SU-DHL-6 (cell line): Measurements from ENCODE around the gene NPTXR.

ENCODE experiments used
- H2AFZ ChIP-seq: fragments of 200-600 bp; sonication (generic); 2 replicates; pipeline ENCODE4 v1.6.1; 2014; ENCODE audit warnings: low read depth, mild to moderate bottlenecking, moderate library complexity, mixed read lengths, antibody characterized with exemption, low read length; ENCODE audit not compliant: severe bottlenecking
- H3F3A ChIP-seq: fragments of 200-600 bp; shearing (Covaris generic); 2 replicates; pipeline ENCODE4 v1.6.0; 2016; ENCODE audit warnings: antibody characterized with exemption, mild to moderate bottlenecking; ENCODE audit not compliant: insufficient read depth
- H3K27ac ChIP-seq: fragments of 200-600 bp; sonication (generic); 2 replicates; pipeline ENCODE4 v1.5.1; 2016; ENCODE audit warnings: low read depth, mild to moderate bottlenecking, low read length, moderate library complexity, mixed read lengths
- H3K27me3 ChIP-seq: fragments of 200-600 bp; sonication (generic), shearing (Covaris generic); 2 replicates; pipeline ENCODE4 v1.6.0; 2014; ENCODE audit warnings: mild to moderate bottlenecking, low read length
- H3K36me3 ChIP-seq: fragments of 200-600 bp; sonication (generic); 2 replicates; pipeline ENCODE4 v1.6.1; 2014; ENCODE audit warnings: mild to moderate bottlenecking, low read length, mixed read lengths
- H3K4me2 ChIP-seq: fragments of 300-600, 200-600 bp; shearing (Covaris generic), sonication (generic); 2 replicates; pipeline ENCODE4 v1.6.0; 2014; ENCODE audit warnings: low read length, low read depth, mild to moderate bottlenecking; ENCODE audit not compliant: poor library complexity, severe bottlenecking
- H3K4me3 ChIP-seq: fragments of 200-600 bp; sonication (generic); 2 replicates; pipeline ENCODE4 v1.5.1; 2014; ENCODE audit warnings: antibody characterized with exemption, low read length, mild to moderate bottlenecking, mixed read lengths; ENCODE audit not compliant: insufficient read depth, poor library complexity, severe bottlenecking
- H3K79me2 ChIP-seq: fragments of 200-600 bp; sonication (generic); 2 replicates; pipeline ENCODE4 v1.6.1; 2014; ENCODE audit warnings: mild to moderate bottlenecking, low read length, moderate library complexity; ENCODE audit not compliant: insufficient read depth
- H3K9ac ChIP-seq: fragments of 200-600 bp; sonication (generic); 2 replicates; pipeline ENCODE4 v1.7.0; 2014; ENCODE audit warnings: mild to moderate bottlenecking, low read length
- H3K9me2 ChIP-seq: fragments of 200-600 bp; sonication (generic); replicated peaks from 2 replicates; pipeline ENCODE4 v1.6.1; 2014; ENCODE audit warnings: low read length; ENCODE audit not compliant: insufficient read depth
- H3K9me3 ChIP-seq: fragments of 200-600 bp; sonication (generic); 2 replicates; pipeline ENCODE4 v1.6.1; 2014; ENCODE audit warnings: low read length, mixed read lengths; ENCODE audit not compliant: insufficient read depth
- H4K20me1 ChIP-seq: fragments of 200-600 bp; sonication (generic); 2 replicates; pipeline ENCODE4 v1.6.1; 2014; ENCODE audit warnings: low read depth, mild to moderate bottlenecking, antibody characterized with exemption, low read length, moderate library complexity, mixed read lengths
- EZH2phosphoT487 ChIP-seq: fragments of 200-600 bp; sonication (generic), shearing (Covaris generic); conservative IDR thresholded peaks from 2 replicates; pipeline ENCODE4 v1.6.1; 2018; ENCODE audit warnings: mild to moderate bottlenecking, antibody characterized with exemption, low read length, moderate library complexity, mixed read lengths
- TF ChIP-seq, protein P1 (sequence below): fragments of 200-600 bp; sonication (generic); IDR thresholded peaks from one replicate; pipeline ENCODE4 v1.5.1; 2017; ENCODE audit warnings: antibody characterized with exemption, mild to moderate bottlenecking, low read length, moderate library complexity; ENCODE audit not compliant: insufficient read depth, poor library complexity, severe bottlenecking

The NPTXR gene

DNA sequence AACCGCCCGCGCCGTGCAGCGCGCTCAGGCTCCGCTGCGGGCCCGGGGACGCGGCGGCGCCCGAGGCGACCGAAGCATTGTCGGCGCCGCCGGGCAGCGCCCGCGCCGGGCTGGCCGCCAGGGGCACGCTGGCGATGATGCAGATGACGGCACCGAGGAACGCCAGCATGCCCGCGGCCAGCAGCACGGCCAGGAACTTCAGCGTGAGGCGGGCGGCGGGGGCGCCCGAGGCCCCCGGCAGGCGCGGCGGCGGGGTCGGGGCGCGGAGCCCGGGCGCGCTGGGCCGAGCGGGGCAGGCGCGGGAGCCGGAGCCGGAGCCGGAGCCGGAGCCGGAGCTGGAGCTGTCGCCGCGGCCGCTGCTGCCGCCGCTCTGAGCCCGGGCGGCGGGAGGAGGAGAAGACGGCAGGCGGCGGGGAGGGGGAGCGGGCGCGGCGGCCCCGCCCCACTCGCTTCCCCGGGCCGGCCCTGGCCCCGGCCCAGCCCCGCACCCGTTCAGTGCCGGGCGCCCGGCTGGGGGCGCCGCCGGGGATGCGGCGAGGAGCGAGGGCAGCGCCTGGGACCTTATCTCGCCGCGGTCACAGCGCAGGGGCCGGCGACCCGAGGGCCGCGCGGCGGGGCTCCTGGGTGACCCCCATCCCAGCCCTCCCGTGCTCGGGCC lies at the start of gene NPTXR:
Gene NPTXR, minus strand, starts transcription at position 372 of the 658 bp plus-strand sequence.
- Histone ChIP-seq H3F3A (no peaks in the 10 kb centered on the region), H3K9ac (no peak within 1 kb of the TSS), H3K9me3 (no peaks in the 10 kb centered on the region), H3K79me2 (no peaks in the 10 kb centered on the region), H3K9me2 (no peaks in the 10 kb centered on the region), H3K27me3 (no peaks in the 10 kb centered on the region), H3K27ac (no peak within 1 kb of the TSS), H4K20me1 (no peaks in the 10 kb centered on the region), H3K4me2 (no peak within 1 kb of the TSS), H3K36me3 (no peaks in the 10 kb centered on the region), H3K4me3 (no peak within 1 kb of the TSS), H2AFZ (no peak within 1 kb of the TSS)
- TF ChIP-seq EZH2phosphoT487 = no peak
- TF ChIP-seq, protein P1, sequence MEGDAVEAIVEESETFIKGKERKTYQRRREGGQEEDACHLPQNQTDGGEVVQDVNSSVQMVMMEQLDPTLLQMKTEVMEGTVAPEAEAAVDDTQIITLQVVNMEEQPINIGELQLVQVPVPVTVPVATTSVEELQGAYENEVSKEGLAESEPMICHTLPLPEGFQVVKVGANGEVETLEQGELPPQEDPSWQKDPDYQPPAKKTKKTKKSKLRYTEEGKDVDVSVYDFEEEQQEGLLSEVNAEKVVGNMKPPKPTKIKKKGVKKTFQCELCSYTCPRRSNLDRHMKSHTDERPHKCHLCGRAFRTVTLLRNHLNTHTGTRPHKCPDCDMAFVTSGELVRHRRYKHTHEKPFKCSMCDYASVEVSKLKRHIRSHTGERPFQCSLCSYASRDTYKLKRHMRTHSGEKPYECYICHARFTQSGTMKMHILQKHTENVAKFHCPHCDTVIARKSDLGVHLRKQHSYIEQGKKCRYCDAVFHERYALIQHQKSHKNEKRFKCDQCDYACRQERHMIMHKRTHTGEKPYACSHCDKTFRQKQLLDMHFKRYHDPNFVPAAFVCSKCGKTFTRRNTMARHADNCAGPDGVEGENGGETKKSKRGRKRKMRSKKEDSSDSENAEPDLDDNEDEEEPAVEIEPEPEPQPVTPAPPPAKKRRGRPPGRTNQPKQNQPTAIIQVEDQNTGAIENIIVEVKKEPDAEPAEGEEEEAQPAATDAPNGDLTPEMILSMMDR = no peak

DNA sequence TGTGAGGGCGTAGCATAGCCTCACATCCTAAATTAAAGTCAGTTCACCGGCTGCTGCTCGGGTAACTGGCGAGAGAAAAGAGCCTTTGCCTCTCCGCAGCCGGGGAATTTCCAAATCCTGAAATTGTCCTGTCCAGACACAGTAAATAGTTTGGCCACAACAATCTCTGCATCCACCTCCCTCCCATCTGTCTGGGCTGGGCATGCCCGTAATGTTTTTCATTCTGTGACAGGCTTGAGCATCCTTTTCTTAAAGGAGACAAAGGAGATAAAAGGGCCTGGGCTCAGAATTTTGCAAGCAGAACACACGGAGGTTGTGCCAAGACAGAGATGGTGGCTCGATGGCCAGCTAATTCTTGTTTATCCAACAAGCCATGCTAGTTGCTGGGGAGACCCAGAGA lies 47.4 kb upstream of the NPTXR start:
- no peaks in the 10 kb centered on the region for H3K79me2 ChIP-seq
- no peaks in the 10 kb centered on the region for H3K27me3 ChIP-seq
- no peak overlapping the region for H2AFZ ChIP-seq
- H3K9ac ChIP-seq = no peak overlapping the region
- TF ChIP-seq, protein P1 = no peak
- no peak for TF ChIP-seq EZH2phosphoT487
- H3K36me3 ChIP-seq = no peaks in the 10 kb centered on the region
- no peak overlapping the region for H3K4me2 ChIP-seq
- no peaks in the 10 kb centered on the region for H3K9me2 ChIP-seq
- no peaks in the 10 kb centered on the region for H4K20me1 ChIP-seq
- H3F3A ChIP-seq = no peaks in the 10 kb centered on the region
- H3K9me3 ChIP-seq = no peaks in the 10 kb centered on the region
- H3K27ac ChIP-seq = no peak overlapping the region
- no peak overlapping the region for H3K4me3 ChIP-seq

DNA sequence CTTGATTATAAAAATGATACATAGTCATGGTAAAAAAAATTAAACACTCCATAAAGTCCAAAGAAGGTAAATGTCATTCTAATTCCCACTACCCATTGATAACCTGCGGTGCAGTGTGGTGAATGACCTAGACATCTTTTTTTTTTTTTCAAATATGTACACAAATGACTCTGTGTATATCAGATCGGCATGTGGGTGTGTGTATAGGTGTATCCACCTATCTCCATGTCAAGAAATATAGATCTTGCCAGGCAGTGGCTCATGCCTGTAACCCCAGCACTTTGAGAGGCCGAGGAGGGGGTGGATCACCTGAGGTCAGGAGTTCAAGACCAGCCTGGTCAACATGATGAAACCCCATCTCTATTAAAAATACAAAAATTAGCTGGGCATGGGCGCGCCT lies 46.5 kb upstream of the NPTXR start:
- Histone ChIP-seq H3K4me2 (no peak overlapping the region), H3K79me2 (no peaks in the 10 kb centered on the region), H3K9me3 (no peaks in the 10 kb centered on the region), H2AFZ (no peak overlapping the region), H3K36me3 (no peaks in the 10 kb centered on the region), H3K9ac (no peak overlapping the region), H3K4me3 (no peak overlapping the region), H3F3A (no peaks in the 10 kb centered on the region), H3K9me2 (no peaks in the 10 kb centered on the region), H4K20me1 (no peaks in the 10 kb centered on the region), H3K27me3 (no peaks in the 10 kb centered on the region), H3K27ac (no peak overlapping the region)
- TF ChIP-seq EZH2phosphoT487 = no peak
- TF ChIP-seq, protein P1 = no peak
